Liver (tissue), 3 donors: ENCODE results near the gene PCDH15.

Experiments used
- HNF4G ChIP-seq: IDR thresholded peaks from 2 replicates; pipeline ENCODE4 v1.6.1; 2016; ENCODE audit warnings: antibody characterized with exemption
- SP1 ChIP-seq: IDR thresholded peaks from 2 replicates; pipeline ENCODE4 v1.6.1; 2018; ENCODE audit warnings: antibody characterized with exemption, mild to moderate bottlenecking
- TF ChIP-seq, protein P1 (sequence below): fragments of 150-350 bp; IDR thresholded peaks from 2 replicates; pipeline ENCODE4 v1.5.1; 2017; ENCODE audit warnings: improper control_type of control experiment, low read depth, low read length; ENCODE audit not compliant: missing input control
- TF ChIP-seq, protein P2 (sequence below): IDR thresholded peaks from 2 replicates; pipeline ENCODE4 v1.6.1; 2016; ENCODE audit warnings: antibody characterized with exemption
- TF ChIP-seq, protein P3 (sequence below): IDR thresholded peaks from 2 replicates; pipeline ENCODE4 v1.6.1; 2016; ENCODE audit warnings: antibody characterized with exemption, mild to moderate bottlenecking
- donor health status: healthy.
- donor health status: healthy.

DNA sequence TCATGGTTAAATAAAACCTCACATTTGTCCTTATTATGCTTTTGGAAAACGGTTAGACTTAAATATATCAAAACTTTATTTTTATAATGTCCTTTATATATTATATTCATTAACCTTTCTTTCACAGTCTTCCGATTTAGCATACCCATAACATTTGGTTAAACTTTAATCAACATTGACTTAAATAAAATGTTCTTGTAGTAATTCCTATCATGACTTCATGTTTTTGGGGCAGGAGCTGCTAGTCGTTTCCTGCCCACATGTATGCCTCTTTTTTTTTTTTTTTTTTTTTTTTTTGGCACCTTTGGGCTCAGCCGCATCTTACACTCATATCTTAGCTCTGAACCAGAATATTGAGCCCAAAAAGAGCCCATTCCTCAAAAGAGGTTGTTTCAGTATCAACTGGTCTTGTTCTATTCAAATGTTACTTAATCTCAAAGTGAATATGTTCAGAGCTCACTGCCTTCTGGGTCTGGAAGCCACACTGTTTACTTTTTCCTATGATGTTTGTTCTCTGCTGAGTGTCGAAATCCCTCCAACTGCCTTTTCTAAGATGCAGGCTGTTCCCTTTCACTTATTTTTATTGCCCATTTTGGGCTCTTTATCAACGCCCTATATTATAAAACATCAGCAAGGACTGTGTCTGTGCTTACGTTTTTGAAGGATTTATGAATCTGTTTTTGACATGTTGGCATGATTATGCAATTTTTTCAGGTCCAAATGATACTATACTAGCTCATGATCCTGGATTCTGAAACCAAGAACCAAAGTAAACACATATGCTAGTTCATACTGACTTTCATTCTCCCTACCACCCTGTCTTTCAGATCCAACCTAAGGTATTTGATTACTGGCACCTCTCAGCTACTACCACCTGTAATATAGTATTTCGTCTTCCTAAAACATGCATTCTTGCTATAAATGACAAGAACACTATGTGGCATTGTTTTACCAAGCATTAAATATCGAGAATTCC, 914.4 kb downstream of the PCDH15 start:
- TF ChIP-seq SP1 (peak; percentile 56), HNF4G (no peak)
- TF ChIP-seq, protein P1, sequence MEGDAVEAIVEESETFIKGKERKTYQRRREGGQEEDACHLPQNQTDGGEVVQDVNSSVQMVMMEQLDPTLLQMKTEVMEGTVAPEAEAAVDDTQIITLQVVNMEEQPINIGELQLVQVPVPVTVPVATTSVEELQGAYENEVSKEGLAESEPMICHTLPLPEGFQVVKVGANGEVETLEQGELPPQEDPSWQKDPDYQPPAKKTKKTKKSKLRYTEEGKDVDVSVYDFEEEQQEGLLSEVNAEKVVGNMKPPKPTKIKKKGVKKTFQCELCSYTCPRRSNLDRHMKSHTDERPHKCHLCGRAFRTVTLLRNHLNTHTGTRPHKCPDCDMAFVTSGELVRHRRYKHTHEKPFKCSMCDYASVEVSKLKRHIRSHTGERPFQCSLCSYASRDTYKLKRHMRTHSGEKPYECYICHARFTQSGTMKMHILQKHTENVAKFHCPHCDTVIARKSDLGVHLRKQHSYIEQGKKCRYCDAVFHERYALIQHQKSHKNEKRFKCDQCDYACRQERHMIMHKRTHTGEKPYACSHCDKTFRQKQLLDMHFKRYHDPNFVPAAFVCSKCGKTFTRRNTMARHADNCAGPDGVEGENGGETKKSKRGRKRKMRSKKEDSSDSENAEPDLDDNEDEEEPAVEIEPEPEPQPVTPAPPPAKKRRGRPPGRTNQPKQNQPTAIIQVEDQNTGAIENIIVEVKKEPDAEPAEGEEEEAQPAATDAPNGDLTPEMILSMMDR: no peak
- TF ChIP-seq, protein P2, sequence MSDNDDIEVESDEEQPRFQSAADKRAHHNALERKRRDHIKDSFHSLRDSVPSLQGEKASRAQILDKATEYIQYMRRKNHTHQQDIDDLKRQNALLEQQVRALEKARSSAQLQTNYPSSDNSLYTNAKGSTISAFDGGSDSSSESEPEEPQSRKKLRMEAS: no peak
- TF ChIP-seq, protein P3, sequence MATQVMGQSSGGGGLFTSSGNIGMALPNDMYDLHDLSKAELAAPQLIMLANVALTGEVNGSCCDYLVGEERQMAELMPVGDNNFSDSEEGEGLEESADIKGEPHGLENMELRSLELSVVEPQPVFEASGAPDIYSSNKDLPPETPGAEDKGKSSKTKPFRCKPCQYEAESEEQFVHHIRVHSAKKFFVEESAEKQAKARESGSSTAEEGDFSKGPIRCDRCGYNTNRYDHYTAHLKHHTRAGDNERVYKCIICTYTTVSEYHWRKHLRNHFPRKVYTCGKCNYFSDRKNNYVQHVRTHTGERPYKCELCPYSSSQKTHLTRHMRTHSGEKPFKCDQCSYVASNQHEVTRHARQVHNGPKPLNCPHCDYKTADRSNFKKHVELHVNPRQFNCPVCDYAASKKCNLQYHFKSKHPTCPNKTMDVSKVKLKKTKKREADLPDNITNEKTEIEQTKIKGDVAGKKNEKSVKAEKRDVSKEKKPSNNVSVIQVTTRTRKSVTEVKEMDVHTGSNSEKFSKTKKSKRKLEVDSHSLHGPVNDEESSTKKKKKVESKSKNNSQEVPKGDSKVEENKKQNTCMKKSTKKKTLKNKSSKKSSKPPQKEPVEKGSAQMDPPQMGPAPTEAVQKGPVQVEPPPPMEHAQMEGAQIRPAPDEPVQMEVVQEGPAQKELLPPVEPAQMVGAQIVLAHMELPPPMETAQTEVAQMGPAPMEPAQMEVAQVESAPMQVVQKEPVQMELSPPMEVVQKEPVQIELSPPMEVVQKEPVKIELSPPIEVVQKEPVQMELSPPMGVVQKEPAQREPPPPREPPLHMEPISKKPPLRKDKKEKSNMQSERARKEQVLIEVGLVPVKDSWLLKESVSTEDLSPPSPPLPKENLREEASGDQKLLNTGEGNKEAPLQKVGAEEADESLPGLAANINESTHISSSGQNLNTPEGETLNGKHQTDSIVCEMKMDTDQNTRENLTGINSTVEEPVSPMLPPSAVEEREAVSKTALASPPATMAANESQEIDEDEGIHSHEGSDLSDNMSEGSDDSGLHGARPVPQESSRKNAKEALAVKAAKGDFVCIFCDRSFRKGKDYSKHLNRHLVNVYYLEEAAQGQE: no peak
